LNCAP (cell line): ENCODE measurements around the gene TUBGCP5.
A peak's percentile ranks its signal among the peaks of the same experiment; 100 is the strongest.

Experiments used
- TF ChIP-seq, protein P1 (sequence below): fragments of 450-650 bp; IDR thresholded peaks from 2 replicates; pipeline ENCODE4 v1.5.1; 2017; ENCODE audit warnings: mild to moderate bottlenecking

The TUBGCP5 gene

DNA sequence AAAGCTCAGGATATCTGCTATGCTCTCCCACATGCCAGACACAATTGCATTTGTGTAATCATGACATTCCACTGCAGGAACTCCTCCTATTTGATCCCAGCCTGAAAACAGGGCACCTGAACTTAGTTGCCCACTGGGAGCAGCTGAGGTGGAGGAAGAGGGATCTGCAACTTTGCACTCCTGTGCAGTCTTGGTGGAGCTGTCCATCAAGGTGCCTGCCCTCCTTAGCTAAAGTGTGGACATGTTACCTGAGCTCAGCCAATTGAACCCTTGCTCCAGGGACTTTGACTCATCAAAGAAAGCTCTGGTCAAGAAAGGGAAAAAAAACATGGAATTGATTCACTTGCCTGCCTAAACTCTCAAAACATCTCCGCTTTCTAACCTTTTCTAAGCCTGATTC lies 33.3 kb upstream of the TUBGCP5 start:
- TF ChIP-seq, protein P1, sequence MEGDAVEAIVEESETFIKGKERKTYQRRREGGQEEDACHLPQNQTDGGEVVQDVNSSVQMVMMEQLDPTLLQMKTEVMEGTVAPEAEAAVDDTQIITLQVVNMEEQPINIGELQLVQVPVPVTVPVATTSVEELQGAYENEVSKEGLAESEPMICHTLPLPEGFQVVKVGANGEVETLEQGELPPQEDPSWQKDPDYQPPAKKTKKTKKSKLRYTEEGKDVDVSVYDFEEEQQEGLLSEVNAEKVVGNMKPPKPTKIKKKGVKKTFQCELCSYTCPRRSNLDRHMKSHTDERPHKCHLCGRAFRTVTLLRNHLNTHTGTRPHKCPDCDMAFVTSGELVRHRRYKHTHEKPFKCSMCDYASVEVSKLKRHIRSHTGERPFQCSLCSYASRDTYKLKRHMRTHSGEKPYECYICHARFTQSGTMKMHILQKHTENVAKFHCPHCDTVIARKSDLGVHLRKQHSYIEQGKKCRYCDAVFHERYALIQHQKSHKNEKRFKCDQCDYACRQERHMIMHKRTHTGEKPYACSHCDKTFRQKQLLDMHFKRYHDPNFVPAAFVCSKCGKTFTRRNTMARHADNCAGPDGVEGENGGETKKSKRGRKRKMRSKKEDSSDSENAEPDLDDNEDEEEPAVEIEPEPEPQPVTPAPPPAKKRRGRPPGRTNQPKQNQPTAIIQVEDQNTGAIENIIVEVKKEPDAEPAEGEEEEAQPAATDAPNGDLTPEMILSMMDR = no peak

- TF ChIP-seq, protein P1 = peak; percentile 36; the same call in 1 of the 2 replicates
These were observed 30.3 kb upstream of the TUBGCP5 start for GRCh38 chr15:23069496-23070166.

GRCh38 chr15:23067416-23067815 lies 28.0 kb upstream of the TUBGCP5 start:
- TF ChIP-seq, protein P1 = no peak

- TF ChIP-seq, protein P1 = no peak
These were observed 26.5 kb upstream of the TUBGCP5 start for GRCh38 chr15:23065836-23066235.

GRCh38 chr15:23064156-23064555 lies 24.8 kb upstream of the TUBGCP5 start:
- TF ChIP-seq, protein P1 = no peak

DNA sequence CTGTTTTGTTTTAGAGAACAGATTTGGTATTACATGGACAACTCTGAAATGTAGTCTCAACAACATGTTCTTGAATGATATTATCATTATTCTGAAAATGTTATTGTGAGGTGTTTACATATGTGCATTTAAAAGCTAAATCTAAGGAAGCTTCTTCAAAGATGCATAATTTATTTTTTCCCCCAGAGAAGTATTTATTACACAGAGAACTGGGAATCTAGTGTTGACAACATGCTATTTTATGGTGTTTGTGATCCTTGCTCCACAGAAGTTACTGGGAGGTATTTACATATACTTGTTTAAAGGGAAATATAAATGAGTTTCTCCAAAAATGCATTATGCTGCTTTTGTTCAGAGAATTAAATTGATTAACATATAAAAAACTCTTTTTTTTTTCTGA lies 18.3 kb upstream of the TUBGCP5 start:
- TF ChIP-seq, protein P1 = no peak

DNA sequence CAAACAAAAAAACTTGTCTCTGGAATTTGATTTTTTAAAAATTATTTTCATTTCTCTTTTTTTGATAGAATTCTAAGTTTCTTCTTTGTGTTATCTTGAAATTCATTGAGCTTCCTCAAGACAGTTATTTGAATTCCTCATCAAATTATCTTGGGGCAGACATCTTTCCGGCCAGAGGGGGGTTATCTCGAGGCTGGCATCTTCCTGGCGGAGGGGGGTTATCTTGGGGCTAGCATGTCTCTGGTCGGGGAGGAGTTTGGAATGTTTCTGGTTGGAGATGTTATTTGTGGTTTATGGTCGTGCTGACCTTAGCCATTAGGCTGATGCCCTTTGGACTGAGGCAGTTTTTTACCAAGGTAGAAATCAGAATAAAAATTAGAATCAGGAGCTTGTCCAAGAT lies 15.9 kb upstream of the TUBGCP5 start:
- TF ChIP-seq, protein P1 = no peak

DNA sequence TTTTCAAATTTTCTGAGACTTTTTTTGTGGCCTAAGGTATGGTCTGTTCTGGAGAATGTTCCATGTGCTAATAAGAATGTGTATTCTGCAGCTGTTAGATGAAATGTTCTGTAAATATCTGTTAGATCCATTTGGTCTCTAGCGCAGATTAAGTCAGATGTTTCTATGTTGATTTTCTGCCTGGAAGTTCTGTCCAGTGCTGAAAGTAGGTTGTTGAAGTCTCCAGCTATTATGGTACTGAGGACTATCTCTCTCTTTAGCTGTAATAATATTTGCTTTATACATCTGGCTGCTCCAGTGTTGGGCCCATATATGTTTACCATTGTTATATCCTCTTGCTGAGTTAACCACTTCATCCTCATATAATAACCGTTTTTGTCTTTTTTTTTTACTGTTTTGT lies 13.2 kb upstream of the TUBGCP5 start:
- TF ChIP-seq, protein P1 = no peak
